ENCODE data around the gene CHN2.

Gene CHN2

DNA sequence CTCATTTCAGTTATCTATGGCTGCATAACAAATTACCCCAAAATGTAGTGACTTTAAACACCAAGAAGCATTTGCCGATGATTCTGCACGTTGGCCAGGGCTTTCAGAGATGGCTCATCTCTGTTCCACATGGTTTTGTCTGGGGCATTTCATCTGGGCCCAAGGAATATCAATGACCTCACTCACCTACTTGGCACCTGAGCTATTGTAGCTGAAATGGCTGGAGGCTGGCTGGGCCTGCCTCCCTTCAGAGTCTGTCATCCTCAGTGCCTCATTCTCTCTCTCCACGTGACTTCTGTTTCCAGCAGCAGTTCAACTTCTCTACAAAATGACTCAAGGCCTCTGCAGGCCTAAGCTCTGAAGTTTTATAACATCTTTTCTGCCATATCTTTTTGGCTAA is 249.7 kb downstream of the CHN2 start:
- no peak for DNase-seq

DNA sequence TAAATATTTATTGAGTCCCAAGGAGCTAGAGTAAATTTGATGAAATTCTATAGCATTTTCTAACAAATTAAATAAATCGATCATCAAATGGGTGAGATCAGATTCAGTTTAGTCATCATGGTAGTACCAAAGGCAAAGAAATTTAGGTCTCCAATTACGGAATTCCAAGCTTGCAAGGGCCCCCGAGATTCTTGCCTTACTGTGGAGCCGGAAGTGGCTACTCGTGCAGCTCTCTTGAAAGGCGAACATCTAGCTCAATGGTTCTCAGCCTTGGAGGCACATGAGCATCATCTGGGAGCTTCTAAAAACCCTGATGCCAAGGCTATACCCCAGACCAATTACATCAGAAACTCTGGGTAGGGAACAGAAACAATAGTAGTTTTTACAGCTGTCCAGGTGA is 251.2 kb downstream of the CHN2 start:
- DNase-seq, result no peak

DNA sequence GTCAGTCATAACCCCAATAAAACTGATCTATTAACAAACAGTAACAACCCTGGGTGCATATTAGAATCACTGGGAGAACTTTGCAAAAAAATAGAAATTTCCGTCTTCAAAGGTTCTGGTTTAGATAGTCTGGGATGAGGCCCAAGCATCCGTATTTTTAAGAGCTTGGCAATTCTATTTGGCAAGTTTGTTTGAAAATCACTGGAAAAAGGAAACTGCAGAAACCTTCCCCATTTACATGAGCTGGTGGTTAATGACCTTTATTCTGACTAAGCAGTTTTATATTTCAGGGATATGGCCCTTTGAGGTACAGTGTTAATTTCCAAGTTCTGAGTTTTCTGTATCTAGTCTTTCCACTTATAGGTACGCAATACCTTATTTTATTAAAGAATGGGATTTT is 253.3 kb downstream of the CHN2 start:
- no peak for DNase-seq

DNA sequence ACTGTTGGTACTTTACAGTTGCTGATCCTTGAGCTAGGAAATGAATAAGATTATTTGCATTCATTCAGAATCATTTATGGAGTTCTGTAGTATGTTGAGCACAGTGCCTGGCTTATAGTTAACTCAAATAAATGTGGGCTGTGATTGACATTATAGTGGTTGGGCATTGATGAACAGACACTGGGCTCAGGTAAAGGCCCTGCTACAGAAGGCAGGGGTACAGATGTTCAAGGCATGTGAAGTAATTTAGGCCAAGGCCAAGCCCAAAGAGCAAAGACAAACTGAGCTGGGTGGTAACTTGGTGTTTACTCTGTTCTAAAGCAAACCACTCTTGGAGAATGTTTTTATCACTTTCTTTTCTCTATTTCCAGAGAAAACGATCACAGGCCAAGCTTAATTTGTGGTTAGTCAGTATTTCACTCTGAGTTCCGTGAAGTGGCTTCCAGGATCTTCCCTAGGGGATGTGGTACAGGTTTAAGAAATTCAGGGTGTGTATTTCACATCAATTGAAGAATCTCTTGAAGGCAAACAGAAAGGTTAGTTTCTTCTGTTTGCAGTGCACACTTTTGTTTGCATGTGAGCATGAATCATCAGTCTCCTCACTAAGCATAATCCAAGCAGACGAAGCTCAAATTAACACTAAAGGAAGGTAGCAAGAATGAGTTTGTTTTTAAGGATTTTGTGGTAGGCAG is 255.1 kb downstream of the CHN2 start:
- DNase-seq, result no peak

DNA sequence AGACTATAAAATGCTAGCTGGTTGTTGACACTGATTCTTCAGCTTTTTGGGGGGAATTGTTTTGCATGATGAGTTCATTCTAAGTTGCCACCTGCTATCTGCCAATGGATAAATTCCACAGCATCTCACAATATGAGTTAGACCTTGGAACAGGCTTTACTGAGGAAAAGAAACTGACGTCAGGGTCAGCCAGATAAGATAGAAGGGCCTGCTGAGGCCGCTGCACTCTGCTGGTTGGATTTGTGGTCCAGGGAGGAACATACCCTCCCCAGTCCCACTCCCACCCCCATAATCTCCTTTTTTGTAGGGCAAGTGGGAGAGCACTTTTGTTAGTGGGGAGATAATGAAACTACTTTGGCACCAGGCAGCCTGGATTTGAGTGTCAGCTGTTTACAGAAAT is 258.4 kb downstream of the CHN2 start:
- no peak for DNase-seq

DNA sequence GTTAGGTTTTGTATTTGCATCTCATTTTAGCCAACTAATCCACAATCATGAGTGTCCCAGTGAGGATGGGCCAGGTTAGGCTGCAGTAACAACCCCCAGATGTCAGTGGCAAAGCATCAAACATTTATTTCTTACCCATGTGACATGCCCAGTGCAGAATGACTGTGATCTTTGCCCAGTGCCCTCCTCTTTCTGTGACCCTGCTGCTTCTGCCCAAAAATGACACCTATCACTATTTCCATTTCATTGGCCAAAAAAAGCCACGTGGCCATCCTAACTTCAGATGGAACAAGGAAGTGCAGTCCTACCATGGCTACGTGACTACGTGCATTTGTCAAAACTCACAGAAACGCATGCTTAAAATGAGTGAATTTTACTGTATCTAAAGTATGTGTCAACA is 259.9 kb downstream of the CHN2 start:
- no peak for DNase-seq

DNA sequence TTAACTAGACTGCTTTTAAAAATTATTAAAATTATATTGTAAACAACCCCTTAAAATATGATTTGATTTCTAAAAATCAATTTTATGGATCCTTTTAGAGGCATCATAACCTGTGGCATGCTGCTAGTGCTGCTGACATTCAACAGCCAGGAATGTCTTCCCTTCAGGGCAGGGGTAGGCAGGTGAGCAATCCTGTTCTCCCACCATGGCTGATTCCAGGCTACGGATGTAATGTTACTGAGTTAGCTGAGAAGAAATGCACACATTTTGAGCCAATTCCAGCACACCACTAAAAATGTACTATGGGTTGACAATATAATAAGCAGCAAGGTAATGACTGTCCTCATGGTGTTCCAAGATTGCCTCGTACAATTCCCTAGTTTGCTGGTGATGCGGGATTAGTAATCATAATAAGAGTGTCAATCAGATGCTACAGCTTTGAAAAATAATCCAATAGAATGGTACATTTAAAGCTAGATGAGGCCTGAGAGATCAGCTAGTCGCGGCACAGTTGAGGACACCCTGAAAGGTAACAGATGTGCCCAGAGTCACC is 260.4 kb downstream of the CHN2 start:
- DNase-seq, result no peak

DNA sequence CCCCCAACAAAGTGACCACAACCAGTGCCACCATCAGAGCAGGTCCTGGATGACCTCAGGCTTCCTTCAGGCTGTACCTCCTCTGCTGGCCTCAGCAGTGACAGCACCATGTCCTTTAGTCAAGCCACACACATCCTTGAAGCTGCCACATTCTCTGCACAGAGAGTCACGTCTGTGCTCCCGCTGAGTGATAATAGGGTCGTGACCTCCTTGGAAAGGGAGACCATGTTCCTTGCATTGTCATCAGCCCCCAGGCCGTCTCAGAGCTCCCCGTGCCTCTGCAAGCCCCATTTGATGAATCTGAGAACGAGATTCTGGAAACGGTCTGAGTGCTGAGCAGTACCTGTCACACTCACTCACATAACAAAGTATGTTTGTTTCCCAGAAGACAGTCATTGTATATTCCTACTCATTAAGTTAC is 262.6 kb downstream of the CHN2 start:
- no peak for DNase-seq

DNA sequence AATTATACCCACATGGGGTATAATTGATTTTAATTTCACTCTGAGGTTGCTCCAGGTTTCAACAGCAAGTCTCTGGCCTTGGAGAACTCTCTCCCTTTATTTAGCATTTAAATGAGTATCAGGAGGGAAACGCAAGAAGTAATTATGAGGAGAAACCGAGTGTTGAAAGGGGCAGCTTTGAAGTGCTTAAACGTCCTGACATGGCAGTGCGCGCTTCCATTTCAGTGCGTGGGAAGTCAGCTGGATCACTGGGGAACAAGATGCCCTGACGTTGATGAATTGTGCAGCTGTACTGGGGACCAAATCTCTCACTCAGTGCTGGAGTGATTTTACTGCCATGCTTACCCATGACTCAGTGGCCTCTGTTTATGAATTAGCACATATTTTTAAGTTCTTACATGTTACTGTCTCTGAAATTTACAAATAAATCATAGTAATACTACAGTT is 263.0 kb downstream of the CHN2 start:
- no peak for DNase-seq

DNA sequence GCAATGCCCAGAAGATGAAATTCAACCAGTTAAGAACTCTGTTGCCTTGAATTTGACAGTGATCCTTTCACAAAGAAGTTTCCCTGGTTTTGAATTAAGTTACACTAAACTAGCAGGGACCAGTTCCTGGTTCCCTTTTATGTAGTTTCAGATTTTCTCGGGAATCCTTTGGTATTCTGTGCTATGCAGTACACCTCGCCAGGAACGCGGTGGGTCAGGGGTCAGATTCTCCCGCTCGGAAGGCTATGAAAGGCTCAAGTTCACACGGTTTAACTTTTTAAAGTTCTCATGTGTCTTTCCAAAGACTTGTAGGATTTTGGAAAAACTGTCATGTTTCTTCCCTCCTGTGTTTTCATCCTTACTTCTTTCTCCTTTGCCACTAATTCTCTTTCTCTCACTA is 264.4 kb downstream of the CHN2 start:
- no peak for DNase-seq

DNA sequence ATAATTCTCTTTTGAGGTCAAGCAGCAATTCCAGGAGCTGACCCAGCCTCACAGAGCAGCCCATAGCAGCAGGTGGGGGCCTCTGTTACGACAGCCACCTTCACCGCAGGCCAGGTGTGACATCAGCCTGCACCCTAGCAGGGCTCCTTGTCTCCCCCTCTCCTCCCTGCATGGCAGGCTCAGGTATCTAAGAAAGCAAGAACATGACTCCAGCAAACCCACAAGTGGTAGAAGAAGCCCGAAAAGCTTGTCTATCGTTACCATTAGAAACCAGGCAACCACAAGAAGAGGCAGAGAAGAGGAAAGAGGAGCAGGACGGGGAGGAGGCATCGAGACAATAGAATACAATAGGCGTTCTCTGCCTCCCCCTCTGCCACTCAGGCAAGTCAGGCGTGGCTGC is 265.0 kb downstream of the CHN2 start:
- no peak for DNase-seq

DNA sequence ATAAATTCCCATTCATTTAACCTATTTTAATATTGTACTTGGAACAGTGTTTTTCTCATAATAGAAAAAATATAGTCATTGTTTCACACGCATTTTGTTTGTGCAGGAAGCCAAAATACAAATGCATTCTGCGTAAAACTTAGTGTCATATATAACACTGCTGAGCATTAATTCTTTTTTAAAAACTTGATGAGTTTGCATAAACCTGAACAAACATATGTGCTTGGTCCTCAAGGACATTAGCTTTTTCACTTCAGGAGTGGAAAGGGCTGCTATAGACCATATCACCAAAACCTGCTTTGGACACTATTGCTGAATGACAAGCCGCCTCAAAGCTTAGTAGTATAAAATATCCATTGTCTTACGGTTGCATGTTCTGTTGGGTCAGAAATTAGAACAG is 267.4 kb downstream of the CHN2 start:
- no peak for DNase-seq

DNA sequence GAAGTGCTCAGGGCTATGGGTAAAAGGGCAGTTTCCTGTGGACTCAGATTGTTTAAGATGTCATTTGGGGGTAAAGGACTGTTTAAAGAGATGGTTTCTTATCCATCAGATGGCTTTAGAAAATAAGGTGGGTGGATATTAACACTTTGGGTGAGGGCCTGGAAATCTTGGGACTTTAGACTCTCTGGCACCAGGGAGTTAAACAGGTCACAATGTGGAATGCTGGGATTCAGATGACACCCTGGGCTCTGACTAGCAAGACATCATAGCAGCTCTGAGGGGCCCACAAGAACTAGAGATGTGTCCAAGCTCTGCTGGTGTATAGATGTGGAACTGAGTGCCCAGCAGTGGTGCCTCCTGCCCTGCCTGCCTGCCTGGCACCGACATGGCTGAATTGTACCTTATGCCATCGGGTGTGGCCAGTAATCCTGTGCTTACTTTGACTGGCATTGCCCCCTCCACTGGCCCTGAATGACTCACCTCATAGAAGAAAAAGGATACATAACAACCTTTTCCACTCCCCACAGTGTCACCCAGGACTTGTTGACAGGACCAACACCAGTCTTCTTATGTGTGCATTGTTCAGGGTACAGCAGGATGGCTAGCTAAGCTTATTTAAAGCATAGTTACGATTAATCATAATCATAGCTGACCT is 269.1 kb downstream of the CHN2 start:
- DNase-seq, result no peak

DNA sequence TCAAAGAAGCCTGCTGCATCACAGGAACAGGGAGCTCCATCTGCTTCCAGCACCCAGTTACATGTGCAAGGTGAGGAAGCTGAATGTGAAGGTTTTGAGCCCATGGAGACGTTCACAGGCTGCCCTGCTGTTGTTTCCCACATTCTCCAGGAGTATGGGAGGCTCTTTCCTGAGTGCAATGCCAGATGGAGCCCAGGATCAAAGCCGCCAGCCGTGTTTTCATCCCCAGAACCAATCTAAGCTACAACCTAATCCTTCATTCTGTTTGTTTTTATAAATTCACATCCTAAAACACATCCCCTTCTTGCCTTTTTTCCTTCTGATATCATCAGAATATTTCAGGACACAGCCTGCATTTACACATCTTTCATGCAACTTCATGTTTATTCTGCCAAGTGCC is 270.2 kb downstream of the CHN2 start:
- no peak for DNase-seq

DNA sequence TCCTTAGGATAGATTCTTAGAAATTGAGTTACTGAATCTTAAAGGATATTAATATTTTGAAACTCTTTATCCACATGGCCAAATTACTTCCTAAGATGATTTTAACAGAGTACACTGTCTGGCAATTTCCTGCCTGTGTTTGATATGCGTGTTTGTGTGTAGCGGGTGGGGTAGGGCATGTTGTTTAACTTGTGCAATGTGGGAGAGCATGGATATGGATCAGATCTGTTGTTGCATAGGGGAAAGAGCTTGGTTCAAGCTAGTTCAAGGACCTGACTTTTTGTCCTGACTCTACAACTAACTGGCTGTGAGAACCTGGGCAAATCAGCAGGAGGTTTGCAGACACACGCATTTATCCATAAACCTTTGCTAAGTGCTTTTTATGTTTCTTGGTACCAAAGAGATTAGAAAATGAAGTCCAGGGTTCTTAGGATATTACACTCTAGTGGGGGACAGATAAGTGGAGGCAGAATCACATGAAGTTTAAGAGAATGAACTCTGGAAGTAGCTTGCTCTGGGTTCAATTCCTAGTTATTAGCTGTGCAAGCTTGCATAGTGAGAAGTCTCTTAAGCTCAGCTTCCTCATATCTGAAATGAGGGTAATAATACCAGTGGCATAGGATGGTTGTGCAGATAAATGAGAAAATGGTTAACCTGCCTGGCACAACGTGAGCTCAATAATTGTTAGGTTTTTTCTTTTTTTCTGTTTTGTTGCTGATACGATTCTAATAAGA is 272.8 kb downstream of the CHN2 start:
- DNase-seq, result no peak

DNA sequence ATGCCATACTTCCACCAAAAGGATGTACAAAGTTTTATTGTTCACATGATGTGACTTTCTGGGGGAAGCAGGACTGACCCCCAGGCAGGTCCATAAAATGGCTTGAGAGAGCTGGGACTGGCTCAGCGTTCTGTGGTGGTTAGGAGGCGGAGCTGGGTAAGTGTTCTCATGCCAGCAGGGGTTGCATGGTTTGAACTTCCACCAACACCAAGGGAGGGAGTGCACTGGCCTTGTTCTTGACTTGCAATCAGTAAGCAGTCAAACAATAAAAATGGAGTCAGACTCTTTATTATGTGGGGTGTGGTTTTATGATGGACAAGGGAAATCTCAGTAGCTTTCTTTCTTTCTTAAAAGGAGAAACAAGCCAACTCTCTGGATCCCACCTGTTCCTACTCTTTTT is 273.6 kb downstream of the CHN2 start:
- DNase-seq, result no peak

DNA sequence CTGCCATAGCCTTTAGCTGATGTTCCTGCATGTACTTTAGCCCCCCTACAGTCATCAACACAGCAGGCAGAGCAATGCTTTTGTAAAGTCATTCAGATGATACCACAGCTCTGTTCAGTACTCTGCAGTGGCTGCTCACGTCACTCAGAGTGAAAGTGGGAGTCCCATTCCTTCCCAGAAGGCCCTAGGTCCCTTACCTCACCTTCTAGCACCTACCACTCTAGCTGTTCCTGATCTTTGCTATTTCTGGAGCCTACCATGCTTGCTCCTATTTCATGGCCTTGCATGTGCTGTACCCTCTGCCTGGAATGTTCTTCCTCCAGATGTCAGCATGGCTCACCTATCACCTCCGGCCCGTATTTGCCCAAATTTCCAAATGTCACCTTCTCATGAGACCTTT is 274.7 kb downstream of the CHN2 start:
- no peak for DNase-seq

DNA sequence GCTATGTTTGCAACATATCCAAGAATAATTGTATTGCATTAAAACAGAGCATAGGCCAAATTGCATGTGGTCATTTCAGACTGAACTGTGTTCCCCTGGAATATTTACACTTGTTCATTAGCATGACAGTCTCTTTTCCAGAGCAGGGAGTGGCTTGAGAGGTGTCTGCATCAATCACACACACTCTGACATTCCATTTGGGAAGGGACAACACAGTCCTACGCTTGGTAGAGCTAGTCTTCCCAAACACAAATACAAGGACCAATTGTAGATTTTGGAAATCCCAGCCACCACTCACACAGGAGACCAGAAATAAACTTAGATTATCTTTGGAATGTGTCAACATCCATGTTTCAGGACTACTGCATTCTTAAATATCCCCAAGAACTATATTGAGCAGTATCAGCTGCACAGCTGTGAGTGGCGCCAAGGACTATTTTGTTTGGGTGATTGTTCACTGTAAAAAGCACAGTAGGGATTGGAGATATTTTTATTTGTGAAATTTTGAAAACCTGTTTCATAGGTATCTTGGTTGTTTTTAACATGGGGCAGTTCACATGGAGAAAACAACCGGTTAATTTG is 275.5 kb downstream of the CHN2 start:
- DNase-seq, result no peak

DNA sequence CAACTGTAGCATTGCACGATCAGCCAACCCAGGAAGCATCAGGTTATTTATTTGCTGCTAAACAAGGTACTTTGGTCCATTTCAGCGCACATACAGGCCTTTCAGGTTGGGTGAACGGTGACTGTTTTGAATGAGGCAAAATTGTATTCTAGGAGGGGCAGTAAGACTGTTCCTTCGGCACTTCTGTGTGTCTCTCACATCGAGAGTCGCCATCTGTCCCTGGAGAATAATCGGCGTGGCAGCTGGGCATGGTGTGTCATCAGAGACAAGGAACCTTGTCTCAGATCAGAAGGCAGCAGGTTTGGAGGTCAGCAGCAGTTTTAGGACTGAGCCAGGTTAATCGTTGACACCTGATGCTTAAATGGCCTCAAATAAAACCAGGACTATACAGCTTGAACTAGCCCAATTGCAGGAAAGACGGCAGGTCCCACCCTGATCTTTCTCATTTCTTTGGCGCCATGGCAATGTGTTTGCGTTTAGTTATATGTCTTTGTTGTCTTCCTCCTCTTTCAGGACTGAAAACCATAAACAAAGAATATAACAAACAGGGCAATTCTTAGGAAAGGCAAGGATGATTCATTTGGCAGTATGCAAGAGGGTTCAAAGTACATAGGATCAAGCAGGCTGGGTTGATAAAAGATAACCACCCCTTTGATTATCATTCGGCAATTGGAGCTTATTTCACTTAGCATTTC is 277.0 kb downstream of the CHN2 start:
- no peak for DNase-seq

DNA sequence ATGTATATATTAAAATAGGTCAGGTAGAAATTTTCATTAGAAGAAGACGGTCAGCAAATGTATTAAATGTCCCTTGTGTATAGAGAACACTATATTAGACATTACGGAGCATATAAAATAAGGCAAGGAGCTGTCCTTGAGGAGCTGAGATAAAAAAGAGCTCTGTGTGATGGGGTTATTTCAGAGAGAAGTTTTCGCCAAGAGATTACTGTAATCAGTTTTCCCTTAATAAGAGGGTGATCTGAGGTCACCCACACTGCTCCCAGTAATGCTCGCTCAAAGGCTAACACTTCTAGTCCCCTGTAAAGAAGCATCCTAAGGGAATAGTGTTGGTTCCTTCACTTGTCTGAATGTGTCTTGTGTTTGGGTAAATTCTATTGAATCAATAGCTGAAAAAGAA is 282.3 kb downstream of the CHN2 start:
- DNase-seq, result no peak

DNA sequence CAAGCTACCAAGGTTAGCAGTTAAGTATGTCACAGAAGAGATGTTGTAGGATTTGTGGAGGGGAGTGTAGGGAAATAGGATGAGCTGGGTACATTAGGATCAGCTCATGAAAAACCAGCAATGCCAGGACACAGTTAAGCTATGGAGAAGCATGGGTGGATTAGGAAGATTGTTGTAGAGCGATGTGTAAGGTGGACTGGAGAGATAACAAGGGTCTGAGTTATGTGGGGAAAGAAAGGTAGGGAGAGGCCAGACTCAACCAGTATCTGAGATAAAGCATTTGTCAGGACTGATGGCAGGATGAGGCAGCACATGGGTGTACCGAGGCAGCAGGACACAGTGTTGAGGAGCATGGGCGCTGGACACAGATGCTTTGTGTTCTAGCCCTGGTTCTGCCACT is 283.7 kb downstream of the CHN2 start:
- no peak for DNase-seq

DNA sequence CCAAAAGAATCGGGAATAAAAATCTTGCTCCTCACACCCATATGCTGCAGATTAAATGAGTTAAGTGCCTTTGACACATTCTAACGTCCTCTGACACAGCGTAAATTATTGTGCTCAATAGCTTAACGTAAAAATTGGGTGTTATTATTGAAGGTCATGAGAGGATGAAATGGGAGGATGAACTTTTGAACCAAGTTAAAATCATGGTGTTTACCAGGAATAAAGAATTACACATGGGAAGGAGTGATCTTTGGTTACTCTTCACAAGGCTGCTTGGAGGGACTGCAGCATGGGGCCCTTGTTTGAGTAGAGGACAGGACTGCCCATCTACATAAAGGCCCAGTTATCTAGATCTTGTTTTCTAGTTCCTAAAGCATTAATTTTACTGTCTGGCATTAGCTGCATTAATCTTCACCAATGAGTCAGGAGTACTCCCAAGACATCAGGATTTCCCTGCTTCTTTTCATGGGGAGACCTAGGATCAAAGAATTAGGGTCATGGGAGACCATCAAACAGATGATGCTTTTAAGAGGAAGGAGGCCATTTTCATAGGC is 284.2 kb downstream of the CHN2 start:
- no peak for DNase-seq
